Skeletal muscle tissue (tissue), 4 donors: ENCODE data around the gene LRCOL1. TPM values are rescaled to one million over a fixed set of nuclear protein-coding genes. Genes with fewer than 3 reads are reported as not detected.

Experiments used
- H3K27ac ChIP-seq: one replicate; pipeline ENCODE4 v1.7.0; 2013; ENCODE audit warnings: mild to moderate bottlenecking, low read depth, low read length, inconsistent platforms
- H3K27me3 ChIP-seq, 3 donors: one replicate each; pipeline ENCODE4 v1.7.0; 2013; ENCODE audit warnings: low read length in 3 of 3; ENCODE audit not compliant: control insufficient read depth in 3 of 3, insufficient read depth in 3 of 3
- H3K36me3 ChIP-seq, 3 donors: one replicate each; pipeline ENCODE4 v1.7.0; 2013; ENCODE audit warnings: low read length in 3 of 3; ENCODE audit not compliant: control insufficient read depth in 3 of 3, insufficient read depth in 3 of 3
- H3K4me1 ChIP-seq, 3 donors: one replicate each; pipeline ENCODE4 v1.7.0; 2013; ENCODE audit warnings: low read length in 3 of 3, mild to moderate bottlenecking in 3 of 3; ENCODE audit not compliant: control insufficient read depth in 3 of 3, insufficient read depth in 3 of 3
- H3K4me3 ChIP-seq, 3 donors: one replicate each; pipeline ENCODE4 v1.7.0; 2013; ENCODE audit warnings: low read length in 3 of 3
- H3K9ac ChIP-seq, 3 donors: one replicate each; pipeline ENCODE4 v1.7.0; 2013; ENCODE audit warnings: low read length in 3 of 3, mild to moderate bottlenecking in 3 of 3, moderate library complexity in 2 of 3, low read depth in 1 of 3
- H3K9me3 ChIP-seq, 3 donors: one replicate each; pipeline ENCODE4 v1.7.0; 2013; ENCODE audit warnings: low read length in 3 of 3; ENCODE audit not compliant: control insufficient read depth in 3 of 3
- total RNA-seq: library from RNA; depleted of rRNA; stranded (reverse); fragments of >200 nt; gene quantifications from one replicate; pipeline ENCODE4 v1.2.3, GENCODE V29; 2014
- donor health status: Osteomylitis.

LRCOL1 gene
- total RNA-seq, 1 donor from 2014 or later: 1.0 TPM

DNA sequence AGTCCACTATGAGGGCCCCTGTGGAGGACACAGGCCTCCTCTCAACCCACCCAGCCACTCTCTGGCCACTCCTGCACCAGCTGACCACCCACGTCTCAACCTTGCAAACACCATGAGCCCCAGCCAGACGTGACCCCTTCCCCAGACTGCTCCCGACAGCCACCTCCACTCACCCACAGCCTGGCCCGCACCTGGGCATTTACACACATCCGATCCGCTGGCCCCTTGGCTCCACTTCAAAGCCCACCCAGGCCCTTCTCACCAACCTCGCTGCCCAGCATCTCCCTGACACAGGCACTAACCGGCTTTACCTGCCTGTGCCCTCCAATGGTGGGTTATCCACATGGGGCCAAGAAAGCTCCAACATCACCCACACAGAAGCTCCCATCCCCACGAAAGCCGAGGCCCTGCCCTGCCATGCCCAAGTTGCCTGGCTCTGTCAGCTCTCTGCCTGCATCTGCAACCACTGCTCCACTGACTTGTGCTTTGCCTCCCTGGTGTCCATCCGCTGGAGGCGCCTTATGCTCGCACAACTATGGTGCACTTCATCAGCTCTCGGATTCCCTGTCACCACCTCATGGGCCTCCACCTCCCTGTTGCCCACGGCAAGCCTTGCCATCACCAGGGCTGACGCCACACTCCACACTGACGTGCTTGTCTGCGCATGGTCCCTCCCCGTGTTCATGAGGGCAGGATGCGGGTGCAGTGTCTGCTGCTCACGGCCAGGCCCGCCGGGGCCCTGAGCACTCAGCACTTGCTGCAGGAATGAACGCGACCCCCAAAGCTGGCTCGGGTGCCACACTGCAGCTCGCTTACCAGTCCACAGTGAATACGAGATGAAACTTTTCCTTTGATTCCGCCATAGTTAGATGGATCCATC is 24.9 kb upstream of the LRCOL1 start:
- H3K27ac ChIP-seq: no peak overlapping the region
- H3K36me3 ChIP-seq: peaks cover 60 to 79% (median 61%) of the 10 kb centered on the region in 3 donors
- no peaks in the 10 kb centered on the region for H3K4me1 ChIP-seq
- H3K9ac ChIP-seq: no peak overlapping the region
- no peak overlapping the region for H3K4me3 ChIP-seq
- no peaks in the 10 kb centered on the region for H3K27me3 ChIP-seq
- no peaks in the 10 kb centered on the region for H3K9me3 ChIP-seq

- Histone ChIP-seq H3K27me3 (no peaks in the 10 kb centered on the region), H3K36me3 (peaks cover 58 to 81% (median 68%) of the 10 kb centered on the region in 3 donors), H3K4me1 (no peaks in the 10 kb centered on the region), H3K4me3 (no peak overlapping the region), H3K27ac (no peak overlapping the region), H3K9ac (no peak overlapping the region), H3K9me3 (no peaks in the 10 kb centered on the region)
Observed at GRCh38 chr12:132634411-132634990, 24.1 kb upstream of the LRCOL1 start.

DNA sequence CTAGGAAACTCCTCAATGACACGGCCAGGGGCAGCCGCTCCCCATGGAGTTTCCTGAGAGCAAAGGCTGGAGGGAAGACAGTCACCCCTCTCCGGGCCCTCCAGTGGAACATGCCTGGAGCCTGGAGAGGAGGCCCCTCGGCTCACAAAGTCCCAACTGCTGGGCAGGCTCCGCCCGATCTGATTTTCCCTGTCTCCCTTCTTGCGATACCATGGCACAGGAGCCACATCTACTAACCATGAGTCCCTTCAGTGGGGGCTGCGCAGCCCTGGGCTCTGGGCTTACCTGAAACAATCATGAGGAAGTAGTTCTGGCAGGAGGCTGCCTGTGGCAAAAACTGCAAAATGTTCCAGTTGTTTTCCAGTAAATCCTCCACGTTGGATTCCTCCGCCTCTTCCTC is 23.5 kb upstream of the LRCOL1 start:
- no peak overlapping the region for H3K9ac ChIP-seq
- H3K36me3 ChIP-seq: peaks cover 54 to 82% (median 73%) of the 10 kb centered on the region in 3 donors
- no peaks in the 10 kb centered on the region for H3K27me3 ChIP-seq
- no peaks in the 10 kb centered on the region for H3K9me3 ChIP-seq
- H3K27ac ChIP-seq: no peak overlapping the region
- H3K4me1 ChIP-seq: no peaks in the 10 kb centered on the region
- H3K4me3 ChIP-seq: no peak overlapping the region

GRCh38 chr12:132633398-132633797 is 23.0 kb upstream of the LRCOL1 start:
- Histone ChIP-seq H3K9me3 (no peaks in the 10 kb centered on the region), H3K27ac (no peak overlapping the region), H3K4me1 (no peaks in the 10 kb centered on the region), H3K36me3 (peaks cover 51 to 77% (median 69%) of the 10 kb centered on the region in 3 donors), H3K4me3 (no peak overlapping the region), H3K9ac (no peak overlapping the region), H3K27me3 (no peaks in the 10 kb centered on the region)

GRCh38 chr12:132632521-132633228 is 22.3 kb upstream of the LRCOL1 start:
- Histone ChIP-seq H3K27ac (no peak overlapping the region), H3K36me3 (peaks cover 48 to 73% (median 65%) of the 10 kb centered on the region in 3 donors), H3K4me1 (no peaks in the 10 kb centered on the region), H3K9me3 (no peaks in the 10 kb centered on the region), H3K27me3 (no peaks in the 10 kb centered on the region), H3K9ac (no peak overlapping the region), H3K4me3 (no peak overlapping the region)

DNA sequence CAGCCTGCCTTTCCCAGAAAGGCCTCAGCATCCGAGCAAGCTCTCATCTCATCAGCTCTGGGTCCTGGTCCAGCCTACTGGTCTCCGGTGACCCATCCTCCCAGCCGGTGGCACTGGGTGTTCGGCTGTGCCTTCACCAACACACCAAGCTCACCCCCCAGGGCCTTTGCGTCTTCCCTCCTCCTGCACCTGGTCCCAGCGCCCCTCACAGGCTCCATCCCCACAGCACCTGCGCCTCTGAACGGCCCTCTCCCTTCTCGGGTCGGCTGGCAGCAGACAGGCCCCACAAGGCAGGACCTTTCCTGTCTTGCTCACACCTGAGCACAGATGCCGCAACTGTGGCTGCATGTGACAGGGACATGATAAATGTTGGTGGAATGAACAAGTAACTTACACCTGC is 21.3 kb upstream of the LRCOL1 start:
- no peaks in the 10 kb centered on the region for H3K4me1 ChIP-seq
- H3K9me3 ChIP-seq: no peaks in the 10 kb centered on the region
- H3K27ac ChIP-seq: no peak overlapping the region
- peaks cover 42 to 63% (median 55%) of the 10 kb centered on the region in 3 donors for H3K36me3 ChIP-seq
- H3K27me3 ChIP-seq: no peaks in the 10 kb centered on the region
- no peak overlapping the region for H3K9ac ChIP-seq
- H3K4me3 ChIP-seq: no peak overlapping the region

DNA sequence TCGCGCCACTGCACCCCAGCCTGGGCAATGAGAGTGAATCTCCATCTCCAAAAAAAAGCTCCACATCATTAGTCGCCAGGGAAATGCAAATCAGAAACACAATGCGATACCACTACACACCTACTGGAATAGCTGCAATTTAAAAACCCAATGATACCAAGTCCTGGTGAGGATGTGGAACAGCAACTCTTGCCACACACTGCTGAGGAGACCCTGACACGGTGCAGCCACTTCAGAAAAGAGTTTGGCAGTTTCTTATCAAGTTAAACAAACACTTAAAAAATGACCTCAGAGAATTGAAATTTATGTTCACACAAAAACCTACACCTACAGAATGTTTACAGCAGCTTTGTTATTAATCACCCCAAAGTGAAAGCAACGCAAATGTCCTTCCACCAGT is 20.3 kb upstream of the LRCOL1 start:
- no peak overlapping the region for H3K27ac ChIP-seq
- H3K36me3 ChIP-seq: peaks cover 43 to 60% (median 59%) of the 10 kb centered on the region in 3 donors
- H3K4me1 ChIP-seq: no peaks in the 10 kb centered on the region

DNA sequence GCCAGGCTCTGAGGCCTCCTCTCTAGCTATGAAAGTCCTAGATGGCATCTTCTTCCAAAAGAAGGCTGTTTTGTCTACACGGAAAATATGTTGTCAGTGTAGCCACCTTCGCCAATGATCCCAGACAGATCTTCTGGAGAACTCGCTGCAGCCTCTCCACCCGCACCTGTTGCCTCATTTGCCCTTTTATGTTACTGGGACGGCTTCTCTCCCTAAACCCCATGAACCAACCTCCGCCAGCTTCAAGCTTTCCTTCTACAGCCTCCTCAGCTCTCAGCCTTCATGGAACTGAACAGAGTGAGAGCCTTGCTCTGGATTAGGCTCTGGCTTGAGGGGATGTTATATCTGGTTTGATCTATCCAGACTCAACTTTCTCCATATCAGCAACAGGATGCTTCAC is 18.9 kb upstream of the LRCOL1 start:
- Histone ChIP-seq H3K9ac (no peak overlapping the region), H3K4me1 (no peaks in the 10 kb centered on the region), H3K9me3 (no peaks in the 10 kb centered on the region), H3K4me3 (no peak overlapping the region), H3K36me3 (peaks cover 46 to 60% (median 58%) of the 10 kb centered on the region in 3 donors), H3K27ac (no peak overlapping the region), H3K27me3 (no peaks in the 10 kb centered on the region)

More for the DNA sequence above, 20.3 kb upstream of the LRCOL1 start:
- Histone ChIP-seq H3K9ac (no peak overlapping the region), H3K9me3 (no peaks in the 10 kb centered on the region), H3K4me3 (no peak overlapping the region), H3K27me3 (no peaks in the 10 kb centered on the region)

GRCh38 chr12:132625731-132626430 is 15.5 kb upstream of the LRCOL1 start:
- Histone ChIP-seq H3K9me3 (no peaks in the 10 kb centered on the region), H3K27ac (no peak overlapping the region), H3K36me3 (peaks cover 24 to 32% (median 30%) of the 10 kb centered on the region in 3 donors), H3K4me3 (no peak overlapping the region), H3K27me3 (peaks cover under 1 to 5% (median 4%) of the 10 kb centered on the region in 3 donors), H3K4me1 (peaks cover 3 to 14% (median 9%) of the 10 kb centered on the region in 3 donors), H3K9ac (no peak overlapping the region)
